Caco-2 (cell line): ENCODE data around the gene ZFP36. TPM values are rescaled to one million over a fixed set of nuclear protein-coding genes. Genes with fewer than 3 reads are reported as not detected.

ENCODE experiments used
- BruUV-seq: library from RNA; stranded (reverse); fragments of 400-500 nt; replicated peaks from 2 replicates; lab custom pipeline; 2021; lab: Mats Ljungman, UMichigan
- CTCF ChIA-PET: fragments of 300-600 bp; sonication (Branson Sonifier 250); formaldehyde crosslinking; loops from one replicate; lab custom pipeline; 2022; ENCODE audit warnings: antibody characterized with exemption; lab: Charles Lee
- POLR2A ChIA-PET: fragments of 300-600 bp; sonication (Branson Sonifier 250); formaldehyde crosslinking; loops from one replicate; lab custom pipeline; 2022; ENCODE audit warnings: antibody characterized with exemption; lab: Charles Lee
- DNase-seq, 2 experiments: peaks; one replicate each; pipeline versions ENCODE4 v3.0.0 to v3.0.0-alpha.2; 2020 to 2022
- H3K27me3 ChIP-seq: replicated peaks from 2 replicates; pipeline ENCODE4 v1.6.0; 2011; ENCODE audit warnings: low read length; ENCODE audit not compliant: control insufficient read depth, insufficient read depth
- H3K36me3 ChIP-seq: 2 replicates; pipeline ENCODE4 v1.5.1; 2011; ENCODE audit warnings: low read length; ENCODE audit not compliant: control insufficient read depth, insufficient read depth
- H3K4me1 ChIP-seq: fragments of 250-450 bp; sonication (Bioruptor Pico); 2 replicates; pipeline ENCODE4 v1.5.1; 2020; ENCODE audit warnings: mild to moderate bottlenecking
- H3K4me3 ChIP-seq: 2 replicates; pipeline ENCODE4 v1.5.1; 2011; ENCODE audit warnings: low read depth, mild to moderate bottlenecking, control low read depth, low read length
- H3K9me3 ChIP-seq: fragments of 250-450 bp; sonication (Bioruptor Pico); 2 replicates; pipeline ENCODE4 v1.5.1; 2020; ENCODE audit warnings: mild to moderate bottlenecking, moderate library complexity
- H3K27ac Mint-ChIP-seq: one replicate; pipeline ENCODE4 v1.8.0; 2022; ENCODE audit warnings: mixed read lengths; ENCODE audit not compliant: unreplicated experiment
- H3K27me3 Mint-ChIP-seq: one replicate; pipeline ENCODE4 v1.8.0; 2022; ENCODE audit warnings: mixed read lengths; ENCODE audit not compliant: insufficient read depth, unreplicated experiment
- H3K36me3 Mint-ChIP-seq: one replicate; pipeline ENCODE4 v1.8.0; 2022; ENCODE audit warnings: mild to moderate bottlenecking, mixed read lengths; ENCODE audit not compliant: insufficient read depth, unreplicated experiment
- H3K4me1 Mint-ChIP-seq: one replicate; pipeline ENCODE4 v1.8.0; 2022; ENCODE audit warnings: low read depth, mixed read lengths; ENCODE audit not compliant: unreplicated experiment
- H3K4me3 Mint-ChIP-seq: one replicate; pipeline ENCODE4 v1.8.0; 2022; ENCODE audit warnings: mild to moderate bottlenecking, moderate library complexity, mixed read lengths; ENCODE audit not compliant: unreplicated experiment
- H3K9me3 Mint-ChIP-seq: one replicate; pipeline ENCODE4 v1.8.0; 2022; ENCODE audit warnings: mixed read lengths; ENCODE audit not compliant: unreplicated experiment
- CTCF ChIP-seq, 2 experiments: fragments of 200-600 bp in 1 of 2; IDR thresholded peaks; 1 replicate in 1 of 2; 2 replicates in 1 of 2; pipeline versions ENCODE4 v1.5.1 to v1.8.0; 2011 to 2022; ENCODE audit warnings: antibody characterized with exemption in 1 of 2, control low read depth in 1 of 2, inconsistent platforms in 1 of 2, low read depth in 1 of 2, low read length in 1 of 2, mild to moderate bottlenecking in 1 of 2, moderate library complexity in 1 of 2; ENCODE audit not compliant: insufficient read depth in 1 of 2, severe bottlenecking in 1 of 2, unreplicated experiment in 1 of 2
- intact Hi-C: fragments of 100-400 bp; cut with micrococcal nuclease; formaldehyde crosslinking; loops from one replicate; pipeline ENCODE4 v1.10.0; 2022; ENCODE audit not compliant: unreplicated experiment
- total RNA-seq: library from RNA; stranded (reverse); gene quantifications from 2 replicates; pipeline ENCODE4 v1.2.3, GENCODE V29; 2022

The ZFP36 gene
- total RNA-seq, 1 experiment from 2014 or later, result 25.8 TPM

GRCh38 chr19:39422020-39422419, 15.4 kb downstream of the ZFP36 start:
- H3K4me3 Mint-ChIP-seq, result no peak overlapping the region
- intact Hi-C loops, result no loop called here
- BruUV-seq, result no TSS peak
- Histone ChIP-seq H3K4me1 (no peaks in the 10 kb centered on the region), H3K9me3 (no peaks in the 10 kb centered on the region), H3K27me3 (no peaks in the 10 kb centered on the region), H3K36me3 (peaks cover 7% of the 10 kb centered on the region), H3K4me3 (no peak overlapping the region)
- no peaks in the 10 kb centered on the region for H3K4me1 Mint-ChIP-seq
- no peak overlapping the region for H3K27ac Mint-ChIP-seq
- H3K27me3 Mint-ChIP-seq, result no peaks in the 10 kb centered on the region
- no peak for TF ChIP-seq CTCF (IDR thresholded peaks at IDR 0.05; ENCODE audit: insufficient read depth in 1 of 2, low read depth in 1 of 2, low read length in 1 of 2, severe bottlenecking in 1 of 2, unreplicated experiment in 1 of 2)
- DNase-seq, result no peak
- ChIA-PET CTCF (no interaction called here), POLR2A (interaction anchor here (3.0 kb wide), 1 partner anchor 14 kb away, joined by 9 read pairs; the partner anchor contains the start of gene RPS16)
- H3K36me3 Mint-ChIP-seq, result peaks cover 53% of the 10 kb centered on the region
- H3K9me3 Mint-ChIP-seq, result no peaks in the 10 kb centered on the region

GRCh38 chr19:39423258-39424086, 16.8 kb downstream of the ZFP36 start:
- no peaks in the 10 kb centered on the region for H3K27me3 Mint-ChIP-seq
- Histone ChIP-seq H3K27me3 (no peaks in the 10 kb centered on the region), H3K4me1 (peaks cover 13% of the 10 kb centered on the region), H3K36me3 (peaks cover 7% of the 10 kb centered on the region), H3K9me3 (no peaks in the 10 kb centered on the region), H3K4me3 (no peak overlapping the region)
- no peak overlapping the region for H3K27ac Mint-ChIP-seq
- no peaks in the 10 kb centered on the region for H3K4me1 Mint-ChIP-seq
- no peak for DNase-seq
- peaks cover 58% of the 10 kb centered on the region for H3K36me3 Mint-ChIP-seq
- ChIA-PET POLR2A (interaction anchor here (0.5 to 3.0 kb wide), 2 partner anchors 12 to 15 kb away, joined by 3 to 9 read pairs; partner anchors contain the start of gene RPS16), CTCF (no interaction called here)
- no peak overlapping the region for H3K4me3 Mint-ChIP-seq
- BruUV-seq, result no TSS peak
- intact Hi-C loops, result no loop called here
- H3K9me3 Mint-ChIP-seq, result no peaks in the 10 kb centered on the region
- TF ChIP-seq CTCF (IDR thresholded peaks at IDR 0.05; ENCODE audit: insufficient read depth in 1 of 2, low read depth in 1 of 2, low read length in 1 of 2, severe bottlenecking in 1 of 2, unreplicated experiment in 1 of 2), result no peak

- no peaks in the 10 kb centered on the region for H3K9me3 ChIP-seq
These were observed 18.3 kb downstream of the ZFP36 start for GRCh38 chr19:39424934-39425333.

More at GRCh38 chr19:39424934-39425333, 18.3 kb downstream of the ZFP36 start:
- no peak for TF ChIP-seq CTCF (IDR thresholded peaks at IDR 0.05; ENCODE audit: insufficient read depth in 1 of 2, low read depth in 1 of 2, low read length in 1 of 2, severe bottlenecking in 1 of 2, unreplicated experiment in 1 of 2)
- CTCF ChIA-PET, result interaction anchor here (0.7 kb wide), 1 partner anchor 122 kb away, joined by 6 read pairs; no protein-coding TSS in a partner anchor
- no peaks in the 10 kb centered on the region for H3K27me3 ChIP-seq
- no peaks in the 10 kb centered on the region for H3K9me3 Mint-ChIP-seq
- H3K4me3 Mint-ChIP-seq, result no peak overlapping the region
- POLR2A ChIA-PET, result interaction anchor here (1.5 kb wide), 1 partner anchor 11 kb away, joined by 11 read pairs; the partner anchor contains the start of gene RPS16
- H3K27me3 Mint-ChIP-seq, result no peaks in the 10 kb centered on the region
- H3K36me3 Mint-ChIP-seq, result peaks cover 58% of the 10 kb centered on the region
- no TSS peak for BruUV-seq
- peaks cover 5% of the 10 kb centered on the region for H3K36me3 ChIP-seq
- intact Hi-C loops, result no loop called here
- H3K4me1 Mint-ChIP-seq, result no peaks in the 10 kb centered on the region
- DNase-seq, result no peak
- no peak overlapping the region for H3K4me3 ChIP-seq
- peaks cover 22% of the 10 kb centered on the region for H3K4me1 ChIP-seq
- no peak overlapping the region for H3K27ac Mint-ChIP-seq
